ENCODE results near the gene ETS1.
"Not testable (repeated sequence)": the region's sequence is repeated elsewhere in the genome, so short reads cannot be mapped to it uniquely, and the experiment has no call there.

ETS1 gene

GRCh38 chr11:128462922-128463321 is 124.4 kb downstream of the ETS1 start:
- no peak for DNase-seq

GRCh38 chr11:128462189-128462588 is 125.2 kb downstream of the ETS1 start:
- no peak for DNase-seq

DNA sequence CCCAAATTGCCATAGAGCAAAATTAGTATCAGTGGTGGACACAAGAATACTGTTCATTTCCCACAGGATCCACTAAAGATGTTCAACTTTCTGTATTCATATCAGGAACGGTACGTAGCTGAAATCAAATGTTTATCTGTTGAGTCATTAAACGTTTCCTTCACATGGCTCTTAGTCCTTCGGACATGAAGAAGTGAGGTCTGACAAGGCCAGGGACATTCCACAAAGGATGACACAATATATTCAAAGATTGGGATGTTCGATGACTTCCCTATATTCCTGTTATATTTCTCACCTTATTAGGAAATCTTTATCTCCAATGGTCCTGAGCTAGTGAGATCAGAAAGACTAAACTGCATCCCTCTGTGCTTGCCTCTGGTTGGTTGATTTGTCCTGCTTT is 129.0 kb downstream of the ETS1 start:
- DNase-seq = no peak

DNA sequence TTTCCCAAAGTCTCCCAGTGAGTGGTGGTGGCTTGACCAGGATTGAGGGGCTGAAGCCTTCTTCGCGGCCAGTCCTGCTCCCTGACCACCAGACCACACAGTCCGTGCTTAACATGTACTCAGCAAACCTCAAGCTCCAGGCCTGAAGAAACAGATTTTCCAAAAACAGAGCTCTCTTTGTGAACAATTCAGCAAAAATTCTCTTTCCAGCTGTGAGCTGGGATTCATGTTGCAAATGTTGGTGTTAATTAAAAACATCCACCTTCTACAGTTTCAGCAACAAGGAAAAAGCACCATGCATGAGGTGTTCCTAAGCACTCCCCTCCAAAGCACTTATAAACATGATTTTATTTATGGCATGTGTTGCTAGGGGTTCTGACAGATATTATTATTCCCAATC is 129.5 kb downstream of the ETS1 start:
- DNase-seq = no peak

DNA sequence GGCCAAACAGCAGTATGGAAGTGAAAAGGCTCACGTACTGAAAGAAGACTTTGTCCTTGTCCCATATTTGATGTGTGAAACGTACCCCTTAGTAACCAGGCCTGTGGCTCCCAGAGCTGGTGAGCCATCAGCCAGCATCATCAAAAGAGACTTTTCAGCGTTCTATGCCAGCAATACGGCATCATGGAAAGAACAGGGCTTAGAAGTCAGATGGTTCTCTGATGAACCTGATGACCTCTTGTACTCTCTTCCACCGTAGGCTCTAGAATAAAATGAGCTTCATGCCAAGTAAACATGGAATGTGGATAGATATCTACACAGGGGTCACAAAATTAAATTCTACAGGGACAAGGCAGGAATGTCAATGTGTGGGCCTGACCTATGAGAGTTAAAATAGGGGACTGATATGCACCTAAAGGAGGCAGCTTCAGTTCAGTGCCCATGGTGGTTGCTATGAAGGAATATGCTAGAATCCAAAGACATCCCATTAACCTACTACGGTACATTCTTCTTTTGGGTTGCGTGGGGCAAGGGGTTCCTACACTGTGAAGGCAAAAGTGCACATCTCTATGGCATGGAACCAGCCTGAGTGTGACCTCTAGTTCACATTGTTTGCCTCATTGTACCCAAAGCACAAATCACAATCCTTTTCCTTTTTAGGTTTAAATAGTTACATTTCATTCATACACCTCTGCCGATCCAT is 130.6 kb downstream of the ETS1 start:
- DNase-seq = no peak

DNA sequence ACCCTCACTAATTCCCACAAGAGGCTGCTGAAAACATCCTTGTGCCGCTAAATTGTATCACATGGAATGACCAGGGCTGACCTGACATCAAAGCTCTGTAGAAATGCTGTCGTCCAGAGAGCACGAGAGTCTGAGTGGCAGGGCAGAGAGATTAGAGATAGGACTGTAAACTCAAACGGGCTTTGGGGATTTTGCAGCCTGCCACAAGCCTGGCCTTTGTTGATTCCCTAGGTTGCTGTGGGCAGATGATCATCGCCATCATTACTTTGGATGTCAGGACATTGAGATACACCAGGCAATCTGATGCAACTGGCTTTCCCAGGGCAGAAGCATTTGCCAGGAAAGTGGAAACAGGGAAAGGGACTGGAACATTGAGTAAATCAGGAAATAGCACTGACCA is 131.6 kb downstream of the ETS1 start:
- DNase-seq = no peak

GRCh38 chr11:128453444-128454336 is 133.7 kb downstream of the ETS1 start:
- DNase-seq = no peak

DNA sequence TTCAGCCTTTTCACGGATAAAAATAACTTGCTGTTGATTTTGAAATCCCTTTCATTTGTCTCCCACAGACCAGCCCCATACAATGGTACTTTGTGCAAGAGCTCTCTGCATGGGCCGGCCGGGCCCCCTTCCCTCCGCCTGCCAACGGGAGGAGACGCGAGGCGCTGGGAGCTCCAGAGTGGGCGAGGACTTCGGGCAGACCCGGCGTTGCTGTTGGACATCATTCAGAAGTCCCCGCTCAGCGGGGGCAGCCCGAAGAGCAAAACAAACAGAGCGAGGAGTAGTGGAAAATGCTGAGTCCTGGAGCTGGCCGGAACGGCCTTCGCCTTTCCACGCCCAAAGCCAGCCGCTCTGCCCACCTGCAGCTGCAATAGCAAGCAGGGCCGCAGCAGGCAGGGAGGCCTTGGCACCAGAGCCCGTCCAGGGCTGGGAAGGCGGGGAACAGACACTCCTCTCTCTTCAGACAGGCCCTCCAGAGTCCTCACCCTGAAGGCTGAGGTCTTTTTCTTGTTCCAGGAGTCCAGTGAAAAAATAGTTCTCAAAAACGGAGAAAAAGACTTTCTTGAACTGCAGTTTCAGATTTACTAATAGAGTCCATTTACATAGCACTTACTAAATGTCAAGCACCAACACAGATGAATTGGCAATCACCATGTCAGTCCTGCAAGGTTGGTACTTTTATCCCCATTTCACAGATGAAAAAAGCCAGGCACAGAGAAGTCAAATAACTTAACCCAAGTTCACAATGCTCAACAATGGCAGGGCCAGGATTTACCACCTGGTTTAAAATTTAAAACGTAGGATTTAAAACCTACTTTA is 135.5 kb downstream of the ETS1 start:
- DNase-seq = peak; percentile 35

DNA sequence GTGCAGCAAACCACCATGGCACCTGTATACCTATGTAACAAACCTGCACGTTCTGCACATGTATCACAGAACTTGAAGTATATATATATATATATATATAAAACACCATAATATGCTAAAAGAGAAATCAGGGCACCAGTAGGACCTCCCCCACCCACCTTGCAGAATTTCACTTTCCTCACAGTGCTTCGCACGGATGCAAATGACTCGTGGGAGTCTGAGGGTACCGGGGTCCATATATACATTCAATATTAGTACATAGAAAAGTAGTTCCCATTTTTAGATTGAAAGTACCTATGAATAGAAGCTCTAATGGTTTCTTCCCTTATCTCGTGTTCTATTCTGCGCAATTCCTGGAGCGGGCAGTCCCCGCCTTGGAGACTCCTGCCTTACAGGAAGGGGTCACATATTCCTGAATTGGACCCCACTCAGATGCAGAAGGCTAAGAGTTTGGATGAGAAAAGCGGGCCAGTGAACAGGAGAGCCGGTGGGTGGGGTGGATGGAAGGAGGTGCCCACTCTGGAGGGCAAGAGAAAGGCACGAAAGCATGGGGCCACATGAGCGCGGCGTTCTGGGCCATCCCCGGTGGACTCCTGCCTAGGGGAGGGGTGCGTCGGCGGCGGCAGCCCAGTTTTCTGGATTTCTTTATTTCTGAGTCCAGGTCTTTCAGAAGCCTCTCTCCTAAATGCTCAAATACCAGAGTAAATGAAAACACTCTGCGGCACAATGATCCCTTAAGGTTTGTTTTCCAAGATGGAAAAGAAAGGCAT is 136.3 kb downstream of the ETS1 start:
- no peak for DNase-seq

- DNase-seq = not testable (repeated sequence)
Observed at GRCh38 chr11:128450425-128450824, 136.9 kb downstream of the ETS1 start.

DNA sequence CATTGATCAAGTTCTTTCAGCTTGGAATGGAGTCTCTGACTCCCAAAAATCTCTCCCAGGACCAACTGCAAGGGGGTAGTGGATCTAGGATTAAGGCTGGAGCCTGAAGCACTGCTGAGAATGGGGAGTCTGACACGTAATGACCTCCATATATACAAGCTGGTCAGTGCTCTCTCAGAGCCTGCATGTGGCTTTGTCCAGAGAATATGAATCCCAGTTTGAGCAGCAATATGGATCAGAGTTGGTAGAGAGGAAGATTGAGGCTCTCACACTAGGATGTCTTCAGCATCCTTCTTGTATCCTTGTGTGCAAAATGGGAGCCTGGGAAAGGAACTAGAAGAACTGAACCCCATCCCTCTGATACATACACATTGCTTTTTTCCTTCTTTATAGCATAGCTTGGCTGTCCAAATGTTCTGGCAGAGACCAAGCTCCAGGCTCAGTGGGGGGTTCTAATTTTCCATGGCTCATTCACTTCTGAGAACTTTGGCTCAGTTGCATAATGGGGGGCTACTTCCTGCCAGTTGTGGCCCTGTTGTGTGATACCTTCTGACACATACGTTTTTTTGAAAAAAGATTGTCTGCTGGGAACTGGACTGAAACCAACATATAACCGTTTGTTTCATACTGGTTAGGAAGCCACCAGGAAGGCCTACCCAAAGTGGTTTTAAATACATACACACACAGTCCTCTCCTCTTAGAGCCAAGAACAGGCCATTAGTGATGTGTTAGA is 138.2 kb downstream of the ETS1 start:
- DNase-seq = no peak

DNA sequence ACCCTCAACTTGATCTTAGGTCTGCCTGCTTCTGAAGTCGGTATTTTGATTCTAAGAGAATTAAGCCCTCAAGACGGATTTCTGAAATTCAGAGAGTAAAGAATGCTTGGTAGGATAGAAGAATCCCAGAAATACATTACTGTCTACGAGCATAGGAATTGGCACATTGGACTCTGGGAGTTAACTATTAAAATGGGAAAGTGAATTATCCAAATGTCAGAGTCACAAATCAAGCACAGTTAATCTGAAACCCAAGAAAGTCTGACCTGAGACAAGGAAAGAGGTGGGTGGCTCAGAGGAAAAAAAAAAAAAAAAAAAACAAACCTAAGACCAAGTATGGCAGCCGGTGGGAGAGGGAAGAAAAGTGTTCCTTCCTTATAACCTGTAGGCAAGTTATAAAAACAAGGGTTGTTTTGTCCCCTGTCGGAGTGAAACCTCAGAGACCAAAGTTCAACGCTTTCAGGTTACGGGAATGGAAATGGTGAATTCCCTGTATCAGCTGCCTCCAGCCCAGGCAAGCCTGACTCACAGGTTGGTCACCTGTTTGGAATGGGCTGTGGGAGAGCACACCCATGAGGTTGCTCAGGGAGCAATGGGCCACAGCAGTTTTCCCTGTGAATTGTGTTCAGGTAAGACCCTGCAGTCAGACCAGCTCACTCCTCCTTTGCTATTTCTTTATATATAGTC is 139.0 kb downstream of the ETS1 start:
- peak; percentile 23 for DNase-seq

GRCh38 chr11:128447233-128447632 is 140.1 kb downstream of the ETS1 start:
- no peak for DNase-seq

- not testable (repeated sequence) for DNase-seq
Observed at GRCh38 chr11:128445921-128446320, 141.4 kb downstream of the ETS1 start.

GRCh38 chr11:128437136-128437535 is 150.2 kb downstream of the ETS1 start:
- DNase-seq = no peak

- DNase-seq = no peak
Observed at GRCh38 chr11:128434818-128435217, 152.5 kb downstream of the ETS1 start.

- DNase-seq = no peak
Observed at GRCh38 chr11:128434411-128434810, 152.9 kb downstream of the ETS1 start.

DNA sequence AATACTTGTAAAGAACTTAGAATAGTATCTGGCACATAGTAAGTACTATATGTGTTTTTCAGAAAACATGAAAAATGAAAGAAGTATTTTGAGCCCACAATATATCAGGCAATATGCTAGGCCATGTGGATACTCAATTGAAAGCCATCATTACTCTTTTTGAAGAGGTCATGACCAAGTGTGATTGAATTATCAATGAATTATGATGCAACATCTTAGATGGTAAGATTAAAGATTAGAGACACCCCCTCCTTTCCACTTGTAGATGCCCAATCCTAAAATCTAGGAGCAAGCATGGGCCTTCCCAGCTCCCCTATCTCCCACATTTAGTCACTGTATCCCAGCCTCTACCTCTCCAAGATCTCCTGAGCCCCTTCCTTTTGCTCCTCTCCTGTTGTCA is 154.4 kb downstream of the ETS1 start:
- DNase-seq = no peak

DNA sequence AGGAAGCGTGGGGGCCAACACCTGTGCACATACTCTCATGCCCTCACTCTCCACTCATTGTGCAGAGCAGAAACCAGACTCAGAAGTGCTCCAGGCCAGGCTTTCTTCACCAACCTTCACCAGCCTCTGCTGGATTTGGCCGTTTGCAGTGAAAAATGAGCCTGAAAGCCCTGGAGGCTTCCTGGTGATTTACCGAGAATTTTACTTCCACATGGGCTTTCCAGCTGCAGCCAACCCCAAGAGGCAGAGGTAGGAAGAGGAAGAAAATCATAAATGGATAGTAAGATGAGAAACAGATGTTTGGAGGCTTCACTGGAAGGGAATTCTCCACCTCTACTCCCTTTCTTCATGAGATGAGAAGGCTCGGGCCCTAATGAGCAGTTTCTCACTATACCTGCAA is 155.4 kb downstream of the ETS1 start:
- DNase-seq = no peak

- DNase-seq = no peak
Observed at GRCh38 chr11:128428935-128429334, 158.4 kb downstream of the ETS1 start.

- peak; percentile 45 for DNase-seq
Observed at GRCh38 chr11:128424851-128425285, 162.5 kb downstream of the ETS1 start.

All from right kidney (tissue), 1 donor.